IPS-NIHi11 (cell line): ENCODE data around the gene MBTPS2.
"Not testable (repeated sequence)": the region's sequence is repeated elsewhere in the genome, so short reads cannot be mapped to it uniquely, and the experiment has no call there.

Source experiments
- DNase-seq: peaks from one replicate; pipeline ENCODE4 v3.0.0; 2012; ENCODE audit warnings: mixed read lengths, low spot score

Gene MBTPS2

GRCh38 chrX:21856504-21856903 lies 17.1 kb downstream of the MBTPS2 start:
- no peak for DNase-seq

DNA sequence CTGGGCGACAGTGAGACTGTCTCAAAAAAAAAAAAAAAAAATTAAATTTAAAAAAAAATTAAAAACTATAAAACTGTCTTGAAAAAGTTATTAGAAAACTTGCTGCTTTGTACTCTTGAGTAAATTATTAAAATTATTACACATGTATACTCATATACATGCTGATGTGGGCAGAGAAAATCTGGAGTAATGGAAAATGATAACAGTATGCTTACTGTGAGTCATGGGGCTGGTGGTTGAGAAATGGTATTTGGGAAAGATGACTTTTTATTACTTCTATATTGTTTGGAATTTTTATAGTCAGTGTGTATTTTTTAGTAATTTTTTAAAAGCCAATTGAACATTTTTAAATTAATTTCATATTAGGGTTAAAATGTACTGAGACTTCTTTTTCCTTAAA lies 23.8 kb downstream of the MBTPS2 start:
- DNase-seq, result no peak

DNA sequence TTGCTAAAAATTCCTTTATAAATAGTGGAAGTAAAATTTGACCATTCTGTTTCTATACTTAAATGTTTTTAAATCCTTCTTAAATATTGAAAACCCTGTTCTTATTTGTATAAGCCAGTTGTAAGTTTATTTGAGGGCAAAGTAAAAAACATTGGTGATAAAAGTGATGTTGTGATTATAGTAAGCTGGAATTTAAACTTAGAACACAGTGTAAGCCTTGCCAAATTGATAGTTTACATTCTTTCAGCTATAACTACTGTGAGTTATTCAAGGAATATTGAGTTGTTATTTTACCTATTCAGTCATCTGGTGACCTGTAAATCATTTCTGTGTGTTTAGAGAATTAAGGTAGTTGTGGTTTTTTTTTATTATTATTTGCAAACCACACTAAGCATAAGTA lies 26.0 kb downstream of the MBTPS2 start:
- DNase-seq, result no peak

DNA sequence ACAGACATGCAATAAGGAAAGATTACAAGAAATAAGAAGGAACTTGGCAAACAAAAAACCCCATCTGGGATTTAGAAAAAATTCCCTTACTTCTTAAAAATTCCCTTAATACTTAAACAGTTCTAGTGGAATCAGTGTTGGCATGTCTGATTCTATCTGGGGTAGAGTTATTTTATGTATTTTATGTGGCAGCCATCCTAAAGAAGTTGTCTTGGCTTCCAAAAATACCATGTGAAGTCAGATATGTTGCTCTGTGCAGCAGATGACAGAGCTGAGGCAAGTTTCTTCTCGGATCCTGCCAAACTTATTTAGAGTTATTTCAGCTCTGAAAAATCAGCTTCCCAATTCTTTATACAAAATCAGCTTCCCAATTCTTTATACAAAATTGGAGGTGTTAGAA lies 31.1 kb downstream of the MBTPS2 start:
- DNase-seq, result no peak

DNA sequence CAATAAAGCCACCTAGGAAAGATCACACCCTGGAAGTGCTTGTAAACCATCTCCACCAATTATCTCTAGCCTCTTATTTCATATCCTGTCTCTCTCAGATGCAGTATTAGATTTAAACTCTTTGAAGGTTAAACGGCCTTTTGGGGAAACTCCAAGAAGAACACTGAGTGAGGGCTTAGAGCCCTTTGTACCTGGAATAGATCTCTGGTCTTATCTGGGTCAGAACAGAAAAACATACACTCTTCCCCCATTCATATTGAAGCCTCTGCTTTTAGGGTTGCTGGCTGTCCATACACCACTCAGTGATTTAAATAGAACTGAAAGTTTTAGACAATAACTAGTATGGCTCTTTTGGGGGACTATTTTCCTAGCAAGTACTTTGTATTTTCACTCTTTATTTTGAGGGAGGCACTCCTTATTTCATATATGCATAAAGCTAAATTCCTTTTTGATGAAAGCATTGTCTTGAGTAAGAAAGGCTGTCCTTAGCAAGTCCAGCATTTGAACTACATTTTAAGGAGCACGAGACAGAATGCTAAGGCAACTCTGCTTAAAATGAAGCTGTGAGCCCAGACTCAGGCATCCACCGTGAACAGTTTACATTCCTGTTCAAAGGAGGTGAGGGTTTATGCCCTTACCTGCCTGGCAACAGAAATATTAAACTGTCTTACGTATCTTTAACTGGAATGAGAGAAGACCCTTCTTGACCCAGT lies 33.8 kb downstream of the MBTPS2 start:
- DNase-seq, result no peak

DNA sequence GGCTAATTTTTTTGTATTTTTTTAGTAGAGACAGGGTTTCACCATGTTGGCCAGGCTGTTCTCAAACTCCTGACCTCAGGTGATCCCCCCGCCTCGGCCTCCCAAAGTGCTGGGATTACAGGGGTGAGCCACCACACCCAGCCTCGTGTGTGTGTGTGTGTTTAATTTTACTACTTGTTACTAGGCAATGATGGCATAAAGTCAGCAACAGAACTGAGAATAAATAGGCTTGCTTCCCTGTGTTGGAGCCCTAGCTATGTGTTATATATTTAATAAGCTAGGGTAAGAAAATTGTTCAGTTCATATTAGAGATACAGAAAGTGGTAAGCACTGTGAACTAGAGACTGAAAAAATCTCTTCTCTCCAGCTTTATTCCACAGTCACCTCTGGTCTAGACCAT lies 34.8 kb downstream of the MBTPS2 start:
- not testable (repeated sequence) for DNase-seq

DNA sequence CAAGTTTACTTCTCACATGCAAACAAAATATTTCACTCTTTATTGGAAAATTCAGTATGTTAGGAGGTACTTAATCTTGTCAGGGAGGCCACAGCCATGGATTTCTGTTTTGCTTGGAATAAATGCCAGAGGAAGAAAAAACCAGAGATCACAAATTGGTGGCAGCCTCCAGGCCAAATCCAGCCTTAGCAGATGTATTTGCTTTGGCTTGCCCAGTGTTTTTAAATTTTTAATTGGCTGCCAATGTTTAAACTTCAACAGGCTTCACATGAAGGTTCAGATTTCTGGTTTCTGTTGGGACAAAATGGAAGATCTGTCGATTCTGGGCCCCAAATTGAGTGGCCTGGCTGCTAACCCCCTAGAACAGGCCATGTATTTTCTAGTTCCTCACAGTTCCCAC lies 35.6 kb downstream of the MBTPS2 start:
- DNase-seq, result no peak

GRCh38 chrX:21881881-21882574 lies 42.6 kb downstream of the MBTPS2 start:
- DNase-seq, result no peak

GRCh38 chrX:21883258-21883657 lies 43.8 kb downstream of the MBTPS2 start:
- DNase-seq, result no peak

DNA sequence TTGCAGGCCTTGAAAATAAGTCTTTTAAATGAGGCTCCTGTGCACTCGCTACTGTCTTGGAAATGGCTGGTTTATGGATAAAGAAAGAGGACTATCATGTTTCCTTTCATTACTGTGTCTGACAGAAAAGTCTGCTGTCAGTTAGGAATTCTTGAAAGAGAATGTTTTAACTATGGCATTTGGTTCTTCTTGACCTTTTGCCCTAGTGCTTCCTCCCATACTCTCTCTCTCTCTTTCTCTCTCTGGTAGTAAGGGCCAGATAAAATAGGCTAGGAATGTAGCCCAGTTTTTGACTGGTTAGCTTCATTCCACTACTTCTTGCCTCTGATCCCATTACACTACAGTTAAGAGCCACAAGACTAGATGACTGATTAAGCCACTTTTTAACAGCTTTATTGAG lies 46.2 kb downstream of the MBTPS2 start:
- no peak for DNase-seq

DNA sequence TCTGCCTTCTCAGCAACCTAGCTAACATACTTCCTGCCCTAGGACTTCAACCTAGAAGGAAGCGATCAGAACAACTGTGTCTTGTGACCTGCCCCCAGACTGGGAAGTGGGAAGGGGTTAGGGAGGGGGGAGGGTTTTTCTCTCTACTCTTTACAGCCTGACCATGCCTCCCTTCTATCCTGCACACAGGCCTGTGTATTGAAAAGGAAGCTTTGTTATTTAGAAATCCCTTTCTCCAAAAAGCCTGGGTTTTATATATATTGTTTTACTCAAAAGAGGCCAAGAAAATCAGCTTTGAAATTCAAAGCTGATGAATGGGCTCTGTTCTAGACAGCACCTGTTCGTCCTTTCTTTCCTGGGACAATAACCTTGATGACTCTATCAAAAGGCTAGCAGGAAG lies 65.9 kb downstream of the MBTPS2 start:
- DNase-seq, result peak; percentile 14

- DNase-seq, result no peak
These were observed 66.5 kb downstream of the MBTPS2 start for GRCh38 chrX:21905953-21906352.

DNA sequence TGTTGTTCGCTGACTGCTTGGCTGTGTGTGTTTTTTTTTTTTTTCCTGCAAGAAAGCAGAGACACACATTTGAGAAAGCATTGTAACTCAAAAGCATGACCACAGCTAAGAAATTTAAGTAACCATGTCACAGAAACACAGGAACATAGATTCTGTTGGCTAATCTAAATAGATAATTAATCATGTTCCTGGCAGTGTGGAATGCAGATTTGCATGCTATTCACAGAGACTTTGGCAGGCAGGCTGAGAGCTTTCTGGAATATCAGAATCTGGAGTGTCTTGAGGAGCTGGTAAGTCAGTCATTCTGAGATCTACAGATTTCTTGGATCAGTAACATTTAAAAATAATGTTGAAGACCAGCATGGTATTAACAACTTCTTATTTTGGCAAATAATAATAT lies 67.8 kb downstream of the MBTPS2 start:
- peak; percentile 8 for DNase-seq

DNA sequence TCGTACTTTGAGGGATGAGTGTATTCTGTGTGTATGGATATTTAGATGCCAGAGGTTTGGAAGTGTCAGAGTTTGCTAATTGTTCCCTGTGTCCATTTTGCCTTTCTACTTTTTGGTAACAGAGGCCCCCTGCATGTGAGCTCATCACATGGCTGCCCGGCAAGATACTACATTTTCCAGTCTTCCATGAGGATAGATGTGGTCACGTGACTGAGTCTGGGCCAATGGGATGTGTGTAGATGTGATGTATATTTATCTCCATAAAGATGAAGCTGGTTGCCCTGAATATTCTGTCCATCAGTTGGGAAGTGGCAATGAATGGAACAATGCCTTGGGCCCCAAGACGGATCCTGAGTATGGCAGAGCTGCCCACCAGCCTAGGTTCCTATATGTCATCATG lies 72.1 kb downstream of the MBTPS2 start:
- no peak for DNase-seq

- DNase-seq, result no peak
These were observed 72.8 kb downstream of the MBTPS2 start for GRCh38 chrX:21912220-21912619.

DNA sequence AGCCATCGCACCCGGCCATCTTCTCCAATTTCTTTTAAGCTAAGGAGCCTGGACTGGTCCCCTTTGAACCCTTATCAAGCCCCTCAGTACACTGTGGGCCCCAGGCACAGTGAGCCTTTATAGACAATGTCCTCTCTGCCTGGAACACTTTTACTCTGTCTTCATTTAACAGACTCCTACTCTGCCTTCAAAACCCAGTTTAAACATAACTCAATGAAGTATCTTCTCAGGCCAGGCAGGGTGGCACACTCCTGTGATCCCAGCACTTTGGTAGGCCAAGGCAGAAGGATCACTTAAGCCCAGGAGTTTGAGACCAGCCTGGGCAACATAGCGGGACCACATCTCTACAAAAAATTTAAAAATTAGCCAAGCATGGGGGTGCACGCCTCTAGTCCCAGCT lies 73.6 kb downstream of the MBTPS2 start:
- DNase-seq, result no peak

DNA sequence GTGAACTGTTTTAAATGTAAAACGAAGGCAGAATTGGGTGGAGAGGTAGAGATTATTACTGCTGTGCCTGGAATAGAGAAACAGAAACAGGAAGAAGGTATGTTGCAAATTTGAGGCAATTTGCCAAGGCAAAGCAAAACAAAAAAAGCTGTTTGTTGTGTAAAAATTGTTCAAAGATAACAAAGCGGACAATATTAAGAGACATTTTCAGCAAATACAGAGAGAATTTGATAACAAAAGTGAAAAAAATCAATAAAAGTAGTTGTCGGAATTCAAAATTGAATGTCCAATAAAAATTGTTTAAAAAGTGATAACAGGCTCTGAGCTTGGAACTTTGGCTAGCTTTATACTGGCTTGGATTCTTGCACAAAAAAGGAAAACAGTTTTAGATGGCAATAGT lies 86.7 kb downstream of the MBTPS2 start:
- no peak for DNase-seq

- DNase-seq, result peak; percentile 16
These were observed 87.3 kb downstream of the MBTPS2 start for GRCh38 chrX:21926527-21927278.

- DNase-seq, result no peak
These were observed 89.8 kb downstream of the MBTPS2 start for GRCh38 chrX:21929209-21929608.

DNA sequence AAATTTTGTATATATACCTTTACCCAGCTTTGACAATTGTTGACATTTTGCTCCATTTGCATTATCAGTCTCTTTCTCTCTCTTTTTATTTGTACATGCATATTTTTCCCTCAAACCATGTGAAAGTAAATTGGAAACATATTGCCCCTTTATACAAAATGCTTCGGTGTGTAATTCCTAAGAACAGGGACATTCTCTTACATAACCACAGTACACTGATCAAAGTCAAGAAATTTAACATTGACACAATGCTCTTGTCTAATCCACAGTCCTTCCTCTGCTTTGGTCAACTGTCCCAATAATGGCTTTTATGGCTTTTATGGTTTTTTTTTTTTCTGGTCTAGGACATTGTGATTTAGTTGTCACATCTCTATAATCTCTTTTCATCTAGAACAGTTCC lies 91.6 kb downstream of the MBTPS2 start:
- DNase-seq, result no peak

DNA sequence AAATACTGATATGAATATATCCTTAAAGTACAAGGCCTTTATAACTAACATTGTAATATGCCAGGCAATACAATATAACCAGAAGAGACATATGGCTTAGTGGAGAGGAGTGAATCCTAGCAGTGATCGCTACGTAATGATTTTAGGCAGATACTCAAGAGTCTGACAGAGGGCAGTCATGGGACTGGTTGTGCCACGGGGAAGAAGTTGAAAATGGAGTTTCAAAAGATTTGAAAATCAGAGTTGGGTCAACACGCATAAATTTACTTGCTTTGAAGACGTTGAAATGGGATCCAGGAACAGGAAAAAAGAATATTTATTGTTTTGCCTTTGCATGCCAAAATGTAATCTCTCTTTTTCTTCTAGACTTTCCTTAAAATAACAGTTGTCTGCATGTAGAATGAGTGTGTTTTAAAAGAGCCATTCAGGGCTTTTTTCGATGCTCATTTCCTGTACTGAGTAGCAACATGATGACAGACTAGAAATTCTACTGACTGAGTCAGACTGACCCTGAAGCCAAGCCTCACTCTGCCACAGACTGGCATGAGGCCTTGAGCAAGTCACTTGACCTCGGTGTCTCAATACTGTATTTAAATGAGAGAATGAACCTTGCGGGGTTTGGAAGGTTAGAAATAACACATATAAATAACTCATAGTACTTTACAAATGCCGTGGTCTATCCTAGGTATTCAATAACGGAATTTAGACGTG lies 93.0 kb downstream of the MBTPS2 start:
- no peak for DNase-seq

DNA sequence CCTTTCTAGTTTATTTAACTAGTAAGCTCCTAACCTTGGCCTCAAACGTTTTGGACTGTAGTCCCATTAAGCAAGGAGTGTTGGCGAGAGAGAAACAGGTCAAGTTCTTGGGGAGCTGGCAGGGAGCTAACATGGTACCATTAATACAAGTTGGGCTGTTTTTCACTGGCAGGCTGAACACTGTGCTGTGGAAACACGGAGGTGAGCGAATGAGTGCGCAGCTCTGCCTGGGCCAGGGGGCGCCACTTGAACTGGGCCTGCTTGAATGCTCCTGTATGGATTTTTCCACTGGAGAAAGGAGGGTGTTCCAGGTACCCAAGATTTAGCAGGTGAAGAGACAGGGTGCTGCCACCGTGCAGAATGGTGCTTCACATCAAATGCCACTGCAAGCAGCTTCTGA lies 93.7 kb downstream of the MBTPS2 start:
- DNase-seq, result no peak

GRCh38 chrX:21934414-21934813 lies 95.0 kb downstream of the MBTPS2 start:
- no peak for DNase-seq
